HUES48 (cell line): Measurements from ENCODE around the gene JMJD8.

Source experiments
- H3K27ac ChIP-seq: one replicate; pipeline ENCODE4 v1.7.0; 2013; ENCODE audit warnings: low read depth, low read length, inconsistent platforms
- H3K27me3 ChIP-seq: 2 replicates; pipeline ENCODE4 v1.6.1; 2013; ENCODE audit warnings: mild to moderate bottlenecking, low read length; ENCODE audit not compliant: control insufficient read depth, insufficient read depth
- H3K36me3 ChIP-seq: 2 replicates; pipeline ENCODE4 v1.6.1; 2013; ENCODE audit warnings: low read length; ENCODE audit not compliant: control insufficient read depth, insufficient read depth
- H3K4me1 ChIP-seq: 2 replicates; pipeline ENCODE4 v1.6.1; 2013; ENCODE audit warnings: mild to moderate bottlenecking, low read length; ENCODE audit not compliant: control insufficient read depth, insufficient read depth
- H3K4me3 ChIP-seq: 2 replicates; pipeline ENCODE4 v1.5.1; 2013; ENCODE audit warnings: mild to moderate bottlenecking, low read depth, low read length
- H3K9ac ChIP-seq: 2 replicates; pipeline ENCODE4 v1.6.1; 2013; ENCODE audit warnings: mild to moderate bottlenecking, low read depth, low read length, moderate library complexity
- H3K9me3 ChIP-seq: 2 replicates; pipeline ENCODE4 v1.6.1; 2013; ENCODE audit warnings: low read length; ENCODE audit not compliant: control insufficient read depth, insufficient read depth

Gene JMJD8

GRCh38 chr16:684961-685696 is 995 bp upstream of the JMJD8 start:
- Histone ChIP-seq H3K4me1 (peaks cover 16% of the 10 kb centered on the region), H3K27ac (no peak overlapping the region), H3K27me3 (no peaks in the 10 kb centered on the region), H3K4me3 (no peak overlapping the region), H3K9me3 (no peaks in the 10 kb centered on the region), H3K9ac (no peak overlapping the region), H3K36me3 (peaks cover 49% of the 10 kb centered on the region)

- Histone ChIP-seq H3K4me1 (peaks cover 19% of the 10 kb centered on the region), H3K36me3 (peaks cover 49% of the 10 kb centered on the region), H3K4me3 (peak overlapping the region; percentile 90), H3K27me3 (no peaks in the 10 kb centered on the region), H3K27ac (peak overlapping the region; percentile 76), H3K9ac (peak overlapping the region; percentile 80), H3K9me3 (no peaks in the 10 kb centered on the region)
These were observed 601 bp downstream of the JMJD8 start for GRCh38 chr16:683396-684070.

- H3K36me3 ChIP-seq: peaks cover 45% of the 10 kb centered on the region
- peak overlapping the region; percentile 90 for H3K4me3 ChIP-seq
- peaks cover 20% of the 10 kb centered on the region for H3K4me1 ChIP-seq
- H3K9ac ChIP-seq: no peak overlapping the region
- H3K27ac ChIP-seq: no peak overlapping the region
- no peaks in the 10 kb centered on the region for H3K27me3 ChIP-seq
- no peaks in the 10 kb centered on the region for H3K9me3 ChIP-seq
These were observed 1.4 kb downstream of the JMJD8 start for GRCh38 chr16:682493-683395.

GRCh38 chr16:681746-682427 is 2.2 kb downstream of the JMJD8 start:
- H3K27ac ChIP-seq: no peak overlapping the region
- H3K36me3 ChIP-seq: peaks cover 37% of the 10 kb centered on the region
- H3K27me3 ChIP-seq: no peaks in the 10 kb centered on the region
- peaks cover 28% of the 10 kb centered on the region for H3K4me1 ChIP-seq
- peak overlapping the region; percentile 86; the same call in 1 of the 2 replicates for H3K4me3 ChIP-seq
- no peaks in the 10 kb centered on the region for H3K9me3 ChIP-seq
- H3K9ac ChIP-seq: no peak overlapping the region

- peaks cover 33% of the 10 kb centered on the region for H3K4me1 ChIP-seq
- peak overlapping the region; percentile 89 for H3K27ac ChIP-seq
- no peaks in the 10 kb centered on the region for H3K9me3 ChIP-seq
- H3K27me3 ChIP-seq: no peaks in the 10 kb centered on the region
- peak overlapping the region; percentile 86 for H3K4me3 ChIP-seq
- peaks cover 30% of the 10 kb centered on the region for H3K36me3 ChIP-seq
- H3K9ac ChIP-seq: peak overlapping the region; percentile 70; the same call in 1 of the 2 replicates
These were observed 3.0 kb downstream of the JMJD8 start for GRCh38 chr16:680967-681745.

- Histone ChIP-seq H3K27ac (peak overlapping the region; percentile 89), H3K9me3 (no peaks in the 10 kb centered on the region), H3K36me3 (peaks cover 28% of the 10 kb centered on the region), H3K4me1 (peaks cover 33% of the 10 kb centered on the region), H3K4me3 (peak overlapping the region; percentile 86), H3K9ac (peak overlapping the region; percentile 70; the same call in 1 of the 2 replicates), H3K27me3 (no peaks in the 10 kb centered on the region)
These were observed 3.5 kb downstream of the JMJD8 start for GRCh38 chr16:680625-680945.

GRCh38 chr16:679814-680624 is 4.1 kb downstream of the JMJD8 start, which contains the start of gene STUB1:
TSS of gene STUB1 (plus strand) at chr16:680410. CDS start at chr16:680526, 116 bp downstream.
- H3K9me3 ChIP-seq: no peaks in the 10 kb centered on the region
- peak within 1 kb of the TSS; percentile 70; the same call in 1 of the 2 replicates for H3K9ac ChIP-seq
- H3K4me3 ChIP-seq: peak within 1 kb of the TSS; percentile 86
- H3K27me3 ChIP-seq: no peaks in the 10 kb centered on the region
- H3K27ac ChIP-seq: peak within 1 kb of the TSS; percentile 89
- H3K4me1 ChIP-seq: peaks cover 33% of the 10 kb centered on the region
- peaks cover 23% of the 10 kb centered on the region for H3K36me3 ChIP-seq

- H3K4me3 ChIP-seq: peak overlapping the region; percentile 69
- no peaks in the 10 kb centered on the region for H3K27me3 ChIP-seq
- peaks cover 25% of the 10 kb centered on the region for H3K36me3 ChIP-seq
- peaks cover 40% of the 10 kb centered on the region for H3K4me1 ChIP-seq
- H3K9ac ChIP-seq: no peak overlapping the region
- H3K9me3 ChIP-seq: no peaks in the 10 kb centered on the region
- H3K27ac ChIP-seq: peak overlapping the region; percentile 66
These were observed 5.0 kb downstream of the JMJD8 start for GRCh38 chr16:678858-679813.
